ENCODE data around the gene HSPB7.
"Not testable (repeated sequence)": the region's sequence is repeated elsewhere in the genome, so short reads cannot be mapped to it uniquely, and the experiment has no call there.

HSPB7 gene

DNA sequence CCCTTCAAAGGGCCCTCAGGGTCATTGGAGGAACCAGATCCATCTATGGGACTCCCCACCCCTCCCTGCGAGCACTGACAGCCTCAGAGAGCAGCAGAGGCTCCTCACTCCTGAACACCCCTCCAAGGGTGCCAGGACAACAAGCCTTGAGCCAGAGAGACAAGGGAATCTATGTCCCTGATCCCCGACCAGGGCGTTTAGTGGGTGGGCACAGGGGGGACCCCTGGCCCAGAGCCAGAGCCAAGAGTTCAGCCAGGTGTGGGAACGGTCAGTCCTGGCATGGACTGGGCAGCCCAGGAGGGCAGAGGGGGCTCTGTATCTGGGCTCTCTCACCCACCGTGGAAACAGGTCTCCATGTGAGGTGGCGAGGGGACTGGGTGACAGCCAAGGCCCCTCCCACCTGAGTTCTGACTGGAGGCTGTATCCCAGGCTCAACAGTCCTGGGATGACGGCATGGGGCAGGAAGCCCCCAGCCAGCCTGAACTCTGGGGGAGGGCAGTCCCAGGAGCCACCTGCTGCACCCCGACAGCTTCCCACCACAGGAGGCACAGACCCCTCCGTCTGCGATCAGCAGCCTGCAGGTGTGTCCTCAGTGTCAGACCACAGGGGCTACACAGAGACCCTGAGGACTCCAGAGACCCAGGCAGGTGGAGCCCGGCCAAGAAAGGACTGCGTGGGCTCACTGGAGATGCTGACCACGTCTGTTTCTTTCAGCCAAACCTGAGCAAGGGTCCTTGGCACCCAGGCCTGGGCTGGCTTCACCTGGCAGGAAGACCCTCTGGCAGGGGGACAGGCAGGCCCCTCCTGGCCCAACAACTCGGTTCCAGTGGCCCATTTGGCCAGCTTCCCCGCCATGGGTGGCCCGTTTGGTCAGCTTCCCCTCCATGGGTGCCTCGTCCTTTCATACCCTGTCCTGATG lies 25.0 kb downstream of the HSPB7 start:
- H3K4me3 ChIP-seq (ENCODE audit: low read length): no peak overlapping the region
- no peak for DNase-seq (ENCODE audit: low read depth, low spot score)

DNA sequence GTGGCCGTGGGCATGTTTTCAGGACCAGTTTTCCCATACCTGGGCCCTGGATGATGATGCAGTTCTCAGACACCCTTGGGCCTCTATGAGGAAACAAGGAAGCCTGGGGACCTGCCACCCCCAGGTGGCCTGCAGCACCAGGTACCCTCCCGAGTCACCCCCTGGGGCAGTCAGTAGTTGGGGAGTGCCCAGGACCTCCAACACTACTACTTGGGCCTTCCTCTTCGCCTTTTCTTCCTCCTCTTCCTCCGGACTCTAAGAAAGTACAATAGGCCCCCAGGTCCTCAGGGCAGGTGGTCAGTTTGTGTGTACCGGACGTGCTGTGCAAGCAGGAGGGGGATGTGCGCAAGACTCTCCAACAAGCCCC lies 25.7 kb downstream of the HSPB7 start:
- no peak overlapping the region for H3K4me3 ChIP-seq (ENCODE audit: low read length)
- no peak for DNase-seq (ENCODE audit: low read depth, low spot score)

DNA sequence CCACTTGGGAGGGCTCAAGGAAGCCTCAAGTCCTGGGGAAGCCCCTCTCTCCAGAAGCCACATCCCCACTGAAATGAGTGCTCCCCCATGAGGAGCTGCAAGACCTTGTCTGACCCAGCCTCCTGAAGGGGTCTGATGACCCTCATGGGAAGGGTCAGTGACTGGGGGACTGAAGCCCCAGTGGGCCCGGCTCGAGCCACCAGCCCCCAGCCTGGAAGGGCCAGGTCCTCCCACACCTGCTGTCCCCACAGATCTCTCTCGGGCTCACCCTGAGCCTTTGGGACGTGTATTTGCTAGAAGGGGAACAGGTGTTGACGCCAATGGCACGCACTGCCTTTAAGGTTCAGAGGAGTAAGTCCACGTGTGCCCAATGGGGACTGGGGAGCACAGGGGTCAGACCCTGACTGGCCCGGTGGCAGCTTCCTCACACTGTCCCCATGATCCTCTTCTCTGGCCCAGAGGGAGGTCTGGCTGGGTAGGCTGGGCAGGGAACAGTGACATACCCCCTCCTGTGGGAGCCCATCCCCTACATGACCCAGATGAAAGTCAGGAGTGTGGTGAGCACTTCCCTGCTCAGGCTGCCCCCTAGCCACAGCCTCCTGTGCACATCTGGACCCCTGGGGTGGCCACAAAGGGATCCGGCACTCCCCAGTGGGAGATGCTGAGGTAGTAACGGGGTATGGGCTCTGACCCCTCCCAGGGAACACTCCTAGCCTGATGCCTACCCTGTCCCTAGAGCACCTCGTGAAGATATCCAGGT lies 26.2 kb downstream of the HSPB7 start:
- H3K4me3 ChIP-seq (ENCODE audit: low read length): no peak overlapping the region
- no peak for DNase-seq (ENCODE audit: low read depth, low spot score)

DNA sequence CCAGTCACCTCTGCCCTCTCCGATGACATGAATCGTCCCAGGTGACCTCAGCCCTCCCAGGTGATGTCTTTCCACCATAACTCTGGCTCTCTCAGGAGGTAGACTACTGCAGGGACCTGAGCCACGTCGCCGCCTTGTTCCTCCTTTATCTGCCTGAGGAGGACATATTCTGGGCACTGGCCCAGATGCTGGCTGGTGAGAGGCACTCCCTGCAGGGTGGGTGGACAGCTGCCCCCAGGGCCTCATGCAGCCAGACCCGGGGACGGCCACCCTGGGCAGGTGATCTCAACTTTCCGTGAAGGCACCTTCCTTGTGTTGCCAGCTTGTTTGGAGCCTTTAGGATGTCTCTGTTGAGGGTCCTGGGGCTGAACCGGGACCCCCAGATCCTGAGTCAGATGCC lies 28.1 kb downstream of the HSPB7 start:
- no peak for DNase-seq (ENCODE audit: low read depth, low spot score)

DNA sequence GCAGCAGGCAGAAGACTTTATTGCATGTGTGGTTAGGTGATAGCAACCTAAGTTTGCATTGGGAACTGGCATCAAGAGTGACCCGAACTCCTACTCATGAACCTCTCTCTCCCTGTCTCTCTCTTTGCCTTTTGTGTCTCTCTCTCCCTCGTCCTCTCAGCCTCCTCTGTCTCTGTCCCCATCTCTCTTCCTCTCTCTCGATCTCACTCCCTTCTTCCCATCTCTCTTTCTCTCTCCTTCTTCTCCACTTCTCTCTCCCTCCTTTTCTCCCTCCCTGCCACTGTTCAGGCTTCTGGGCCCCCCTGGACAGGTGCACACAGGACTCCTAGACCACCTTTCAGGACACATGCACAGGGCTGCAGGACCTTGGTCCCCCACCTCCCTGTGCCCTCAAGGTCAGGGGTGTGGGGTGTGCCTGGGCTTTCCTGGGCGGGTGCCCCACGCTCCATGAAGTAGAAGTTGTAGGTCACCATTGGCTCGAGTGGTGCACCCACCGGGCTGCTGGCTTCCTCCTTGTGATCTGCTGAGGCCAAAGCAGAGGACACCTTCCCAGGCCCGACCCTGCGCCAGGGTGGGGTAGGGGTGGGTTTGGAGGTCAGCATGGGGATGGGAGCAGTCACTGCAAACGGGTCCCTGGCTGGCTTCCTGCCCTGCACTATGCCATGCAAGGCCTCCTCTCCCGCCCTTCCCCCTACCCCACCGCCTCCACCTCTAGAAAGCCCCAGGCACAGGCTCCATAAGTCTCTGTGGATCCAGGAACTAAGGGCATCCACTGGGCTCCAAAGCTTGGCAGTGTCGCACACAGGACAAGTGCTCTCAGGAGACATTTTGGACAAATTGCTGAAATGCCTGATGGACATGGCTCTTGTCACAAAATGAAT lies 28.7 kb downstream of the HSPB7 start:
- DNase-seq (ENCODE audit: low read depth, low spot score): no peak
- H3K4me3 ChIP-seq (ENCODE audit: low read length): no peak overlapping the region

More for the DNA sequence above, 28.1 kb downstream of the HSPB7 start:
- H3K4me3 ChIP-seq (ENCODE audit: low read length): no peak overlapping the region

DNA sequence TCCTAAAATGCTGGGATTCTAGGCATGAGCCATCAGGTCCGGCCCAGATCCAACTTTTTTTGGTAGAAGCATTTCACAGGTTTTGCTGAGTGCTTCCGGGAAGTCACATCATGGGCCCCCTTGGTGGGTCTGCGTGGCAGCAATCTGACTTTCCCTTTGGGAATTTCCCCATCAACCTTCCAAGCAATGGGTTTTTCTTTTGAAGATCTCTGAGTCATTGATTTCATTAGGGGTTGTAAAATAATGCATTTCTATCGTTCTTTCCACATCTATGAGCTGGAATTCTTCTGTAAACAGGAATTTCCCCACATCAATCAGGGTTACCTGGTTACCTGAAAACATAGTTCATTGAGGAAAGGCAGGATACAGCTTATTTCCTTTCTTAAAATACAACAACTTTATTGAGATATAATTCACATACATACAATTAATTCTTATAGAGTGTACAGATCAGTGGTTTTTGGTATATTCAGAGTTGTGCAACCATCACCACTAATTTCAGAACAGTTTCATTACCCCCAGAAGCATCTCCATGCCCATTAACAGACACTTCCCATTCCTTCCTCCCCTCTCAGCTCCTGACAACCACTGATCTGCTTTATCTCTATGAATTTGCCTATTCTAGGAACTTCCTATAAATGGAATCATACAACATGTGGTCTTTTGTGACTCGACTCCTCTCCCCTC lies 32.1 kb downstream of the HSPB7 start:
- DNase-seq (ENCODE audit: low read depth, low spot score): no peak
- H3K4me3 ChIP-seq (ENCODE audit: low read length): no peak overlapping the region

DNA sequence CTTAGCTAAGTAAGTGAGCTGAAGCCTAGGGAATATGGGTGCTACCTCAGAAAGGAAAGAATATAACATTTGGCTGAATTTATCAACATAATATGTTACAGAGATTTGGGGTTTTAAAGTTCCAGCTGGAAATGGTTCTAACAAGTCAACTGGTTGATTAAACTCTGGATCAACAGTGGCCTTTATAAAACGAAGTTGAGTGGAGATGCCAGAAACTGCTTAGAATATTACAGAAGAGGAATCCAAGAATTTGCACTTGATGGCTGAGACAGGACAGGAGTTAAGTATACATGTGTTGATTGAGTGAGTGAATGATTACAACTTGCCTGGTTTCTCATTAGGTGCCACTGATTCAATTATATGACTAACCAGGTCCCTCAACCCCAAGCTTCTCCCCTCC lies 34.6 kb downstream of the HSPB7 start:
- DNase-seq (ENCODE audit: low read depth, low spot score): no peak
- no peak overlapping the region for H3K4me3 ChIP-seq (ENCODE audit: low read length)

DNA sequence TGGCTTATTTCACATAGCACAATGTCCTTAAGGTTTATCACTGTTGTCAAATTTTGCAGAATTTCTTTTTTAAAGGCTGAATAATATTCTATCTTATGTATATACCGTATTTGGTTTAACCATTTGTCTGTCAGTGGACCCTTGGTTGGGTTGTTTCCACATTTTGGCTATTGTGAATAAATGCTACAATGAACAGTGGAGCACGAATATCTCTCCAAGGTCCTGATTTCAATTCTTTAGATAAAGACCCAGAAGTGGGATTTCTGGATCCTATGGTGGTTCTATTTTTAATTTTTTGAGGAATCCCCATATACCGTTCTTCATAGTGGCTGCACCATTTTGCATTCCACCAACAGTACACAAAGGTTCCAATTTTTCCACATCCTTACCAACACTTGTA lies 36.2 kb downstream of the HSPB7 start:
- DNase-seq (ENCODE audit: low read depth, low spot score): no peak
- H3K4me3 ChIP-seq (ENCODE audit: low read length): no peak overlapping the region

DNA sequence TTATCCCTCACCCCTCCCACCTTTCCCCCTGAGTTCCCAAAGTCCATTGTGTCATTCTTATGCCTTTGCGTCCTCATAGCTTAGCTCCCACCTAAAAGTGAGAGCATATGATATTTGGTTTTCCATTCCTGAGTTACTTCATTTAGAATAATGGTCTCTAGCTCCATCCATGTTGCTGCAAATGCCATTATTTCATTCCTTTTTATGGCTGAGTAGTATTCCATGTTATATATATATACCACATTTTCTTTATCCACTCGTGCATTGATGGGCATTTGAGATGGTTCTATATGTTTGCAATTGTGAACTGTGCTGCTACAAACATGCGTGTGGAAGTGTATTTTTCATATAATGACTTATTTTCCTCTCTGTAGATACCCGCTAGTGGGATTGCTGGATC lies 39.9 kb downstream of the HSPB7 start:
- DNase-seq (ENCODE audit: low read depth, low spot score): not testable (repeated sequence)

DNA sequence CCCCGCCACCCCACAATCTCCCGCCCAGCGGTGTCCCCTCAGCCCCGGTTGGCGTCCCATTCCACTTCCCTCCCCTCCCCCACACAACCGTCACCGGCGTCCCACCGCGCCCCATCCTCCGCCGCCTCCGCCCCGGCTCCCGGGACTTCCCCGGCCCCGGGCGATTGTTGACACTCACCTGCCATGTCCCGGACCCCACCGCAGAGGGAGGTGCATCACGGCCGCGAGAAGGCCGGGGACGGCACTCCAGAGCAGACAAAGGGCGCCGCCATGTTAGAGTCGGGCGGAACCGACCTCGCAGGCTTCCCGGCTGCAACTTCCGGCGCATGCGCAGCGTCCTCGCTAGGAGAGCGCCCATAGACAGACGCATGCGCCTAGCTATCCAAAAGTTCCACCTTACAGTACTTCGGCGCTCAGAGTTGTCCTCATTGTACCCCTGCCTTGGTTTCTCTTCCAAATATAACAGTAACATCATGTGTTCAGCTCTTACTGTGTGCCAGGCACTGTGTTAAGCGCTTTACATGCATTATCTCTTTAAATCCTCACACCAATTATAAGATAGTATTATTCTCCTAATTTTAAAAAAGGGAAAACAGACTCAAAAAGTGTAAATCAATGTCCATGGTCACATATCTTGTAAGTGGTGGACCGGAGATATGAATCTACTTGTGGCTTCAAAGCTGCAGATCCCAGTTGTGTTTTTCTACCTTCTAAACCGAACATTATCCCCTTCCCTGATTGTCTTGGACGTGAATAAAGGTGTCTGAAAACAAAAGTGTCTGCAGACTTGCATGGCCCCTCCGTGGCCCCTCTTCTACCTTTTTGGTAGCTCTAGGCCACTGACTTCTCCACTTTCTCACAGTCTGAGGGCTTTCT lies 41.8 kb downstream of the HSPB7 start, which contains the start of gene ZBTB17:
Gene ZBTB17 (minus strand): TSS at position 297 of the 876 bp plus-strand sequence. CDS start 27,606 bp downstream, outside the sequence.
- peak within 1 kb of the TSS; percentile 67 for H3K4me3 ChIP-seq (ENCODE audit: low read length)
- peak; percentile 91 for DNase-seq (ENCODE audit: low read depth, low spot score)

More for the DNA sequence above, 39.9 kb downstream of the HSPB7 start:
- H3K4me3 ChIP-seq (ENCODE audit: low read length): not testable (repeated sequence)

DNA sequence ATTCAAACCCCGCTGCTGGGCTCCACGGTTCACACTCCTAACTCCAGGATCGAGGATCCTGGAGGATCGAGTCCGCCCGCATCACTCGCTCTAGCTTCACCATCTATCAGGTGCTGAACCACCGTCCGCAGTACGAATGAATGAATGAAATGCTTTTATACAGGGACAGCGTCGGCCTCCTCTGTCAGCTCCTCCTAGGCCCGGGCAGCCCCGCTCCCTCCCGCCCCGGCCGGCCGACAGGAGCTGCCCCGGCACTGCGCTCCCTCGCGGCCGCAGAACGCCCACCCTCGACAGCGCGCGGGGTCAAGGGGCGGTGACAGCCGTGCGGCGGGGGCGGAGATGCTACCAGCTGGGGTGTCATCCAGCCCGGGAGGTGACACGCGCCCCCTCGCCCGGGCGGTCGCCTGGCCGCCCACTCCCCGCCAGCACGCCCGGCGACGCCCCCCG lies 42.5 kb downstream of the HSPB7 start:
- peak; percentile 20 for DNase-seq (ENCODE audit: low read depth, low spot score)
- peak overlapping the region; percentile 67 for H3K4me3 ChIP-seq (ENCODE audit: low read length)

DNA sequence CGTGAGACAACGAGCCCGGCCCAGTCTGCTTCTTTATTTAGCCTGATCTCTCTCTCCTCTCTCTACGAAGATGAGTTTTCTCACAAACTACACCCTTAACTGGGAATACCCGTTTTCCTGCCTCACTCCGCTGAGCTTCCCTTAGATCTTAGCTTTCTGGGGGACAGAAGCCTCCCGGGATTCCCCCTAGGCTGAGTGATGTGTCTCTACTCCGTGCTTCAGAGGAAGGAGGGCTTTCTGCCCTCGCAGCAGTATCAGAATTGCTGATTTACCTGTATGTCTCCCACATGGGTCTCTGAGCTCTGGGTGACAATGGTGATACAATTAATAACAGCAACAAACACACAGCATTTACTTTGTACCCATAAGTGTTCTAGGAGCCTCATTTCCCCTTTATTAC lies 43.0 kb downstream of the HSPB7 start:
- H3K4me3 ChIP-seq (ENCODE audit: low read length): peak overlapping the region; percentile 67
- DNase-seq (ENCODE audit: low read depth, low spot score): no peak

DNA sequence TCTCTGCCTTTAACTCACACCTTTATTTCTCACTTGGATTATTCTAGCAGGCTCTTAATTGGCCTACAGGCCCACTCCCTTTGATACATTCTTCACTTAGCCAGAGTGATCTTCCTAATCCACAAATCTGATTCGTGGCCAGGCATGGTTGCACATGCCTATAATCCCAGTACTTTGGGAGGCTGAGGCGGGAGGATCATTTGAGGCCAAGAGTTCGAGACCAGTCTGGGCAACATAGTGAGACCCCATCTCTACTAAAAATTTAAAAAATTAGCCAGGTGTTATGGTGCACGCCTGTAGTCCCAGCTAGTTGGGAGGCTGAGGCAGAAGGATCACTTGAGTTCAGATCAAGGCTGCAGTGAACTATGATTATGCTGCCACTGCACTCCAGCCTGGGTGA lies 44.1 kb downstream of the HSPB7 start:
- no peak for DNase-seq (ENCODE audit: low read depth, low spot score)
- H3K4me3 ChIP-seq (ENCODE audit: low read length): no peak overlapping the region

DNA sequence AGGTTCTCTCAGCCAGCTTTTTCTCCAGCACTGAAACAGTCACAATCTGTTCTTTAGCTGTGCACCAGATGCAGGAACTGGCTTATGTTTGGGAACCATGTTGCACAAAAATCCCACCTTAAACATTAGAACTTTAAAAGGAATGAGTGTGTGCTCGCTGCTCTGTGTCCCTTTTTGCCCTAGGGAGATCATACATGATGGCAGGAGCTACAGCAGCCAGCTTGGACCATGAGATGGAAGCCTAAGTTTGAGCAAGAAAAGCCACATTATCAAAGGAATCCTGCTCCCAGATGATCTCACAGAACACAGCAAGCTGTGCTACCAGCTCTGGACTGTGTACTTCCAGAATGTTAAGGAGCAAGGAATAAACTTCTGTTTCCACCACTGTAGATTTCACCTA lies 45.4 kb downstream of the HSPB7 start:
- H3K4me3 ChIP-seq (ENCODE audit: low read length): no peak overlapping the region
- DNase-seq (ENCODE audit: low read depth, low spot score): no peak

DNA sequence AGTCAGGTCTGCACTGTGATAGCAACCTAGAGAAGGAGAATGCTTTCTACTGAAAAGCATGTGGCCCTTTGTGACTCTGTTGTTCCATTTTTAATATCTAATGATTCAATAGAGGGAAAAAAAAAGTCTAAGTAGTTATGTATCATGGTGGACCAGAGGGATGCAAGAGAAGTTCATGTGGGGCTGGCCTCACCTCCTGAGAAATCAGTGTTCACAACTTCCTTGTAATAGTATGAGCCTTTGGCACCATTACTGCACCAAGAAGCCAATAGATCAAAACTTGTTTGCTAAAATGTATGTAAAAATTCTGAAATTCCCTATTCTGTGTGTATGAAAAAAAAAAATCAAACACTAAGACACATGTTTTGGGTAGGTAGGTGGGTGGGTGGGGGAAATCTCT lies 46.9 kb downstream of the HSPB7 start:
- H3K4me3 ChIP-seq (ENCODE audit: low read length): no peak overlapping the region
- DNase-seq (ENCODE audit: low read depth, low spot score): no peak

DNA sequence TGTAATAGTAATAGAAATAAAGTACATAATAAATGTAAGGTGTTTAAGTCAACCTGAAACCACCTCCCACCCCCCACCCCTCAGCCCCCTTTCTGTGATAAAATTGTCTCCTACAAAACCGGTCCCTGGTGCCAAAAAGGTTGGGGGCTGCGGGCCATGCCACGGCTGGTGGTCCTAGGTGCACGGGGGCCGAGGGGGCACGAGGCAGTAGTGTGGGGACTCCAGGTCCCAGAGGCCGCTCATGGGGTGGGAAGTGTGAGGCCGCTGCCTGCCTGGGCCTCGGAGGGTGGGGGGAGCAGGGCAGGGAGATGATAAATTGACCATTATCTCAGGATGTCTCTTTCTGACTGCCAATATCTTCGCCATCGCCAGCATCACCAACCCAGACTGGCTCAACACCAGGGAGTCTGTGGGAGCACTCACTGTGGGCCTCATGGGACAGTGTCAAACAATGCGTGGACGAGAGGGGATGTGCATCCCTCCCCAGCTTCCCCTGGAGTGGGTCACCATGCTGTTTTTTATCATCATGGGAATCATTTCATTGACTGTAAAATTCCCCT lies 48.4 kb downstream of the HSPB7 start:
- H3K4me3 ChIP-seq (ENCODE audit: low read length): no peak overlapping the region
- no peak for DNase-seq (ENCODE audit: low read depth, low spot score)

DNA sequence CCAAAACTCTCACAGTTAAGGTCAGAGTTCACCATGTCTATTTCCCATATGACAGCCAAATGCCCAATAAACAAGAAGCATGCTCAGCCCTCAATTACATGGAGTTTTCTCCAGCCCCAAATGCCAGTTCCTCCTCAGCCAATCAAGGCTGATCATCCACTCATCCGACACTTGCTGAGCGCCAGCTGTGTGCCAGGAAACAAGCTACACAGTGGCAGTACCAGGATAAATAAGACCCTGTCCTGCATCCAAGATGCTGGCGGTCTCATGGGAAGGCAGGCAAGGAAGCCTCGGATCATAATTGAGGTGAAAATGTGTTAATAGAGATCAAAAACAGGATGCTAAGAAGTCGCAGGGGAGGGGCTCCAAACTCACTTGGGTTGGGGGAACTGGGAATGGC lies 49.7 kb downstream of the HSPB7 start:
- H3K4me3 ChIP-seq (ENCODE audit: low read length): no peak overlapping the region
- no peak for DNase-seq (ENCODE audit: low read depth, low spot score)

DNA sequence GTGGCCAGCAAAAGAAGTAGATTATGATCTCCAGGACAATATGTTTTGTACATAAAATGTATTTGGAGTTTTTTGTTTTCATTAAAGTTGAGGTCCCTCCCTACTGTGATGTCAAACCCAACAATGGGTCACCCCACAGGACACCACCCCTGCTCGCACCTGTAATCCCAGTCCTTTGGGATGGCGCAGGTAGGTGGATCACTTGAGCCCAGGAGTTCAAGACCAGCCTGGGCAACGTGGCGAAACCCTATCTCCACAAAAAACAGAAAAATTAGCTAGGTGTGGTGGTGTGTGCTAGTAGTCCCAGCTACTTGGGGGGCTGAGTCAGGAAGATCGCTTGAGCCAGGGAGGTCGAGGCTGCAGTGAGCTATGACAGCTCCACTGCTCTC lies 50.9 kb downstream of the HSPB7 start:
- no peak for DNase-seq (ENCODE audit: low read depth, low spot score)
- H3K4me3 ChIP-seq (ENCODE audit: low read length): no peak overlapping the region
